CD8-positive, alpha-beta memory T cell (primary cell): ENCODE measurements around the gene ASGR1. TPM values are rescaled to one million over a fixed set of nuclear protein-coding genes. Genes with fewer than 3 reads are reported as not detected.

Experiments
- CTCF ChIA-PET: fragments of 350-600 bp; sonication (Branson Sonifier 250); formaldehyde crosslinking; loops from one replicate; lab custom pipeline; 2021; ENCODE audit warnings: antibody characterized with exemption; lab: Charles Lee
- POLR2A ChIA-PET: fragments of 350-600 bp; sonication (Branson Sonifier 250); formaldehyde crosslinking; loops from one replicate; lab custom pipeline; 2021; ENCODE audit warnings: antibody characterized with exemption; lab: Charles Lee
- DNase-seq, 5 donors: peaks; one replicate each; pipeline versions ENCODE4 v3.0.0 to v3.0.0-alpha.2; 2020 to 2022; ENCODE audit warnings: mixed read lengths in 1 of 5
- H3K27ac ChIP-seq: one replicate; pipeline ENCODE4 v1.7.0; 2013; ENCODE audit warnings: low read depth, mild to moderate bottlenecking, low read length, moderate library complexity
- H3K27me3 ChIP-seq: 2 replicates; pipeline ENCODE4 v1.7.0; 2013; ENCODE audit warnings: low read length, mild to moderate bottlenecking; ENCODE audit not compliant: insufficient read depth, poor library complexity, severe bottlenecking
- H3K36me3 ChIP-seq: 2 replicates; pipeline ENCODE4 v1.7.0; 2013; ENCODE audit warnings: mild to moderate bottlenecking, low read length, moderate library complexity; ENCODE audit not compliant: insufficient read depth
- H3K4me1 ChIP-seq: 2 replicates; pipeline ENCODE4 v1.7.0; 2013; ENCODE audit warnings: mild to moderate bottlenecking, low read length, moderate library complexity; ENCODE audit not compliant: insufficient read depth
- H3K4me3 ChIP-seq: 2 replicates; pipeline ENCODE4 v1.7.0; 2013; ENCODE audit warnings: mild to moderate bottlenecking, low read length
- H3K9me3 ChIP-seq: 2 replicates; pipeline ENCODE4 v1.7.0; 2013; ENCODE audit warnings: mild to moderate bottlenecking, low read length
- H3K27ac Mint-ChIP-seq, 8 donors: one replicate each; pipeline ENCODE4 v1.8.0; 2020 to 2021; ENCODE audit warnings: mixed read lengths in 8 of 8, mild to moderate bottlenecking in 6 of 8, inconsistent platforms in 3 of 8, moderate library complexity in 3 of 8
- H3K27me3 Mint-ChIP-seq, 2 donors: one replicate each; pipeline ENCODE4 v1.8.0; 2020 to 2021; ENCODE audit warnings: mixed read lengths in 2 of 2, mild to moderate bottlenecking in 1 of 2, moderate library complexity in 1 of 2
- H3K36me3 Mint-ChIP-seq, 3 donors: one replicate each; pipeline ENCODE4 v1.8.0; 2020 to 2021; ENCODE audit warnings: mixed read lengths in 3 of 3, inconsistent platforms in 1 of 3, mild to moderate bottlenecking in 1 of 3
- H3K4me1 Mint-ChIP-seq, 3 donors: one replicate each; pipeline ENCODE4 v1.8.0; 2020 to 2021; ENCODE audit warnings: mixed read lengths in 3 of 3, inconsistent platforms in 1 of 3, mild to moderate bottlenecking in 1 of 3
- H3K4me3 Mint-ChIP-seq, 7 donors: one replicate each; pipeline ENCODE4 v1.8.0; 2020 to 2021; ENCODE audit warnings: mixed read lengths in 7 of 7, mild to moderate bottlenecking in 6 of 7, moderate library complexity in 4 of 7, inconsistent platforms in 2 of 7
- H3K9me3 Mint-ChIP-seq, 5 donors: one replicate each; pipeline ENCODE4 v1.8.0; 2020 to 2022; ENCODE audit warnings: mixed read lengths in 5 of 5, mild to moderate bottlenecking in 3 of 5, moderate library complexity in 2 of 5, inconsistent platforms in 1 of 5
- polyA plus RNA-seq: library from polyadenylated mRNA; unstranded; fragments of 300-500 nt; fragmentation: Illumina TruSeq; gene quantifications from one replicate; pipeline ENCODE4 v1.2.3, GENCODE V29; 2021
- total RNA-seq, 2 experiments: library from RNA; stranded (reverse); gene quantifications; one replicate each; pipeline ENCODE4 v1.2.3, GENCODE V29; 2021

The ASGR1 gene
- total and polyA plus RNA-seq, 3 experiments from 2014 or later = 0.46 to 0.55 TPM; not detected in 1

- ChIA-PET CTCF (no interaction called here), POLR2A (no interaction called here)
- Histone ChIP-seq H3K9me3 (no peaks in the 10 kb centered on the region), H3K27ac (peak overlapping the region; percentile 82), H3K27me3 (no peaks in the 10 kb centered on the region), H3K36me3 (no peaks in the 10 kb centered on the region), H3K4me1 (peaks cover 20% of the 10 kb centered on the region), H3K4me3 (peak overlapping the region; percentile 62)
- Mint-ChIP-seq H3K4me1 (peaks cover 28 to 31% (median 30%) of the 10 kb centered on the region in 3 donors), H3K4me3 (peak overlapping the region; percentile 67 to 95 (median 86)), H3K9me3 (no peaks in the 10 kb centered on the region), H3K27ac (peak overlapping the region; percentile 94 to 100 (median 99)), H3K27me3 (peaks cover 7 to 8% of the 10 kb centered on the region in 2 donors), H3K36me3 (no peaks in the 10 kb centered on the region)
- no peak for DNase-seq
Measured at GRCh38 chr17:7205561-7205960, 26.4 kb upstream of the ASGR1 start.

GRCh38 chr17:7204828-7205461 lies 25.8 kb upstream of the ASGR1 start:
- Histone ChIP-seq H3K4me1 (peaks cover 20% of the 10 kb centered on the region), H3K4me3 (peak overlapping the region; percentile 62), H3K9me3 (no peaks in the 10 kb centered on the region), H3K27ac (peak overlapping the region; percentile 82), H3K27me3 (no peaks in the 10 kb centered on the region), H3K36me3 (no peaks in the 10 kb centered on the region)
- no peaks in the 10 kb centered on the region for H3K9me3 Mint-ChIP-seq
- H3K4me1 Mint-ChIP-seq = peaks cover 27 to 31% (median 28%) of the 10 kb centered on the region in 3 donors
- ChIA-PET POLR2A (interaction anchor here (0.8 to 1.5 kb wide), 2 partner anchors 15 to 16 kb away, joined by 3 to 8 read pairs; partner anchors contain the start of genes ACADVL and DLG4), CTCF (interaction anchor here (1.0 kb wide), 1 partner anchor 27 kb away, joined by 3 read pairs; no protein-coding TSS in a partner anchor)
- H3K4me3 Mint-ChIP-seq = peak overlapping the region; percentile 67 to 95 (median 86)
- peaks cover under 1 to 5% of the 10 kb centered on the region in 2 donors for H3K27me3 Mint-ChIP-seq
- peak overlapping the region; percentile 94 to 100 (median 99) for H3K27ac Mint-ChIP-seq
- DNase-seq = peak; percentile 95 to 99 (median 97)
- no peaks in the 10 kb centered on the region for H3K36me3 Mint-ChIP-seq

- POLR2A ChIA-PET = interaction anchor here (0.8 to 1.5 kb wide), 2 partner anchors 15 to 16 kb away, joined by 3 to 8 read pairs; partner anchors contain the start of genes ACADVL and DLG4
- CTCF ChIA-PET = interaction anchor here (1.0 to 1.6 kb wide), 2 partner anchors 10 to 27 kb away, joined by 3 to 4 read pairs; no protein-coding TSS in a partner anchor
Measured at GRCh38 chr17:7204336-7204735, 25.2 kb upstream of the ASGR1 start.

GRCh38 chr17:7203391-7203790 lies 24.2 kb upstream of the ASGR1 start:
- Mint-ChIP-seq H3K36me3 (no peaks in the 10 kb centered on the region), H3K27me3 (peaks cover 0 to 4% of the 10 kb centered on the region in 2 donors), H3K27ac (peak overlapping the region; percentile 73 to 100 (median 99)), H3K4me3 (peak overlapping the region in 6 of 7 donors; percentile 19 to 84 (median 28)), H3K4me1 (peaks cover 27 to 31% (median 28%) of the 10 kb centered on the region in 3 donors), H3K9me3 (no peaks in the 10 kb centered on the region)
- Histone ChIP-seq H3K4me1 (peaks cover 20% of the 10 kb centered on the region), H3K36me3 (no peaks in the 10 kb centered on the region), H3K9me3 (no peaks in the 10 kb centered on the region), H3K4me3 (no peak overlapping the region), H3K27ac (no peak overlapping the region), H3K27me3 (no peaks in the 10 kb centered on the region)
- ChIA-PET CTCF (interaction anchor here (1.0 to 1.6 kb wide), 2 partner anchors 11 to 26 kb away, joined by 4 read pairs; no protein-coding TSS in a partner anchor), POLR2A (interaction anchor here (0.6 kb wide), 1 partner anchor 197 kb away, joined by 3 read pairs; no protein-coding TSS in a partner anchor)
- no peak for DNase-seq

More at GRCh38 chr17:7204336-7204735, 25.2 kb upstream of the ASGR1 start:
- Mint-ChIP-seq H3K27ac (peak overlapping the region; percentile 94 to 100 (median 99)), H3K36me3 (no peaks in the 10 kb centered on the region), H3K9me3 (no peaks in the 10 kb centered on the region), H3K4me1 (peaks cover 27 to 31% (median 28%) of the 10 kb centered on the region in 3 donors), H3K27me3 (peaks cover 0 to 4% of the 10 kb centered on the region in 2 donors), H3K4me3 (peak overlapping the region; percentile 67 to 95 (median 86))
- no peaks in the 10 kb centered on the region for H3K27me3 ChIP-seq
- peak overlapping the region; percentile 62 for H3K4me3 ChIP-seq
- H3K36me3 ChIP-seq = no peaks in the 10 kb centered on the region
- peaks cover 20% of the 10 kb centered on the region for H3K4me1 ChIP-seq
- H3K9me3 ChIP-seq = no peaks in the 10 kb centered on the region
- H3K27ac ChIP-seq = peak overlapping the region; percentile 82
- no peak for DNase-seq

- Mint-ChIP-seq H3K4me3 (peak overlapping the region in 1 of 7 donors; percentile 34), H3K36me3 (peaks cover 0 to 6% (median 0%) of the 10 kb centered on the region in 3 donors), H3K4me1 (no peaks in the 10 kb centered on the region), H3K27ac (peak overlapping the region in 1 of 8 donors; percentile 78), H3K9me3 (no peaks in the 10 kb centered on the region), H3K27me3 (peaks cover 0 to 2% of the 10 kb centered on the region in 2 donors)
- no peak for DNase-seq
- H3K27me3 ChIP-seq = no peaks in the 10 kb centered on the region
- no peak overlapping the region for H3K27ac ChIP-seq
- ChIA-PET CTCF (no interaction called here), POLR2A (no interaction called here)
- no peaks in the 10 kb centered on the region for H3K9me3 ChIP-seq
- H3K4me3 ChIP-seq = no peak overlapping the region
- H3K36me3 ChIP-seq = no peaks in the 10 kb centered on the region
- no peaks in the 10 kb centered on the region for H3K4me1 ChIP-seq
Measured at GRCh38 chr17:7196651-7197401, 17.7 kb upstream of the ASGR1 start.

GRCh38 chr17:7195971-7196370 lies 16.8 kb upstream of the ASGR1 start:
- Mint-ChIP-seq H3K27me3 (peaks cover 0 to 2% of the 10 kb centered on the region in 2 donors), H3K36me3 (peaks cover 0 to 6% (median 0%) of the 10 kb centered on the region in 3 donors), H3K4me3 (no peak overlapping the region), H3K9me3 (no peaks in the 10 kb centered on the region), H3K4me1 (no peaks in the 10 kb centered on the region), H3K27ac (no peak overlapping the region)
- Histone ChIP-seq H3K4me3 (no peak overlapping the region), H3K4me1 (no peaks in the 10 kb centered on the region), H3K9me3 (no peaks in the 10 kb centered on the region), H3K27ac (no peak overlapping the region), H3K36me3 (no peaks in the 10 kb centered on the region), H3K27me3 (no peaks in the 10 kb centered on the region)
- POLR2A ChIA-PET = no interaction called here
- DNase-seq = no peak
- CTCF ChIA-PET = no interaction called here

- H3K4me3 Mint-ChIP-seq = no peak overlapping the region
- no peaks in the 10 kb centered on the region for H3K4me1 ChIP-seq
Measured at GRCh38 chr17:7192271-7192937, 13.2 kb upstream of the ASGR1 start.

More at GRCh38 chr17:7192271-7192937, 13.2 kb upstream of the ASGR1 start:
- POLR2A ChIA-PET = no interaction called here
- H3K9me3 ChIP-seq = no peaks in the 10 kb centered on the region
- no peak overlapping the region for H3K27ac Mint-ChIP-seq
- H3K36me3 ChIP-seq = no peaks in the 10 kb centered on the region
- no peaks in the 10 kb centered on the region for H3K27me3 ChIP-seq
- DNase-seq = no peak
- H3K27ac ChIP-seq = no peak overlapping the region
- no peaks in the 10 kb centered on the region for H3K4me1 Mint-ChIP-seq
- no peaks in the 10 kb centered on the region for H3K9me3 Mint-ChIP-seq
- H3K27me3 Mint-ChIP-seq = peaks cover 0 to 2% of the 10 kb centered on the region in 2 donors
- CTCF ChIA-PET = no interaction called here
- no peak overlapping the region for H3K4me3 ChIP-seq
- peaks cover 0 to 6% (median 0%) of the 10 kb centered on the region in 3 donors for H3K36me3 Mint-ChIP-seq
